Tibial artery (tissue), 4 donors: Measurements from ENCODE around the gene ARHGAP28.

Experiments
- DNase-seq, 2 donors: peaks; one replicate each; pipeline ENCODE4 v3.0.0-alpha.2; 2019
- H3K27ac ChIP-seq, 2 donors: fragments of 200-600 bp; sonication (generic) in 1 of 2; 1 replicate in 1 of 2; 2 replicates in 1 of 2; pipeline ENCODE4 v1.5.1; 2018 to 2019; ENCODE audit warnings: mild to moderate bottlenecking in 1 of 2
- H3K27me3 ChIP-seq, 2 donors: fragments of 200-600 bp; sonication (generic) in 1 of 2; one replicate each; pipeline versions ENCODE4 v1.5.1 to v1.6.0; 2016 to 2019
- H3K36me3 ChIP-seq, 3 donors: fragments of 200-600 bp; sonication (generic) in 2 of 3; one replicate each; pipeline ENCODE4 v1.5.1; 2016 to 2019; ENCODE audit warnings: mild to moderate bottlenecking in 2 of 3
- H3K4me1 ChIP-seq, 4 donors: fragments of 200-600 bp; sonication (generic) in 2 of 4; 1 replicate in 3 of 4; 2 replicates in 1 of 4; pipeline ENCODE4 v1.5.1; 2016 to 2019
- H3K4me3 ChIP-seq, 2 donors: fragments of 200-600 bp; sonication (generic) in 1 of 2; 1 replicate in 1 of 2; 2 replicates in 1 of 2; pipeline ENCODE4 v1.5.1; 2018 to 2019; ENCODE audit warnings: mild to moderate bottlenecking in 2 of 2
- H3K9me3 ChIP-seq, 3 donors: fragments of 200-600 bp; sonication (generic) in 1 of 3; one replicate each; pipeline ENCODE4 v1.5.1; 2016 to 2019
- intact Hi-C: fragments of 100-400 bp; cut with DNase I; formaldehyde crosslinking; loops from one replicate; pipeline ENCODE4 v1.15.0; 2023; ENCODE audit warnings: low total_unique reads
- TF ChIP-seq, protein P1 (sequence below), 2 experiments: fragments of 200-600 bp in 1 of 2; fragments of 450-650 bp in 1 of 2; IDR thresholded peaks; one replicate each; pipeline ENCODE4 v1.5.1; 2017 to 2019; ENCODE audit warnings: antibody characterized with exemption in 2 of 2, mild to moderate bottlenecking in 1 of 2, moderate library complexity in 1 of 2

ARHGAP28 gene

GRCh38 chr18:6941996-6942395 is 212.5 kb downstream of the ARHGAP28 start:
- Histone ChIP-seq H3K27me3 (no peaks in the 10 kb centered on the region), H3K27ac (no peak overlapping the region)

GRCh38 chr18:6942742-6943141 is 213.2 kb downstream of the ARHGAP28 start:
- intact Hi-C loops = no loop called here
- no peaks in the 10 kb centered on the region for H3K4me1 ChIP-seq
- no peak overlapping the region for H3K27ac ChIP-seq
- no peak overlapping the region for H3K4me3 ChIP-seq
- H3K36me3 ChIP-seq = peaks cover 0 to 5% (median 0%) of the 10 kb centered on the region in 3 donors
- no peak for DNase-seq
- no peaks in the 10 kb centered on the region for H3K27me3 ChIP-seq
- TF ChIP-seq, protein P1, sequence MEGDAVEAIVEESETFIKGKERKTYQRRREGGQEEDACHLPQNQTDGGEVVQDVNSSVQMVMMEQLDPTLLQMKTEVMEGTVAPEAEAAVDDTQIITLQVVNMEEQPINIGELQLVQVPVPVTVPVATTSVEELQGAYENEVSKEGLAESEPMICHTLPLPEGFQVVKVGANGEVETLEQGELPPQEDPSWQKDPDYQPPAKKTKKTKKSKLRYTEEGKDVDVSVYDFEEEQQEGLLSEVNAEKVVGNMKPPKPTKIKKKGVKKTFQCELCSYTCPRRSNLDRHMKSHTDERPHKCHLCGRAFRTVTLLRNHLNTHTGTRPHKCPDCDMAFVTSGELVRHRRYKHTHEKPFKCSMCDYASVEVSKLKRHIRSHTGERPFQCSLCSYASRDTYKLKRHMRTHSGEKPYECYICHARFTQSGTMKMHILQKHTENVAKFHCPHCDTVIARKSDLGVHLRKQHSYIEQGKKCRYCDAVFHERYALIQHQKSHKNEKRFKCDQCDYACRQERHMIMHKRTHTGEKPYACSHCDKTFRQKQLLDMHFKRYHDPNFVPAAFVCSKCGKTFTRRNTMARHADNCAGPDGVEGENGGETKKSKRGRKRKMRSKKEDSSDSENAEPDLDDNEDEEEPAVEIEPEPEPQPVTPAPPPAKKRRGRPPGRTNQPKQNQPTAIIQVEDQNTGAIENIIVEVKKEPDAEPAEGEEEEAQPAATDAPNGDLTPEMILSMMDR (IDR thresholded peaks at IDR 0.05) = no peak
- H3K9me3 ChIP-seq = no peaks in the 10 kb centered on the region

More at GRCh38 chr18:6941996-6942395, 212.5 kb downstream of the ARHGAP28 start:
- Histone ChIP-seq H3K4me1 (no peaks in the 10 kb centered on the region), H3K4me3 (no peak overlapping the region), H3K9me3 (no peaks in the 10 kb centered on the region), H3K36me3 (peaks cover 0 to 5% (median 0%) of the 10 kb centered on the region in 3 donors)
- intact Hi-C loops = no loop called here
- no peak for DNase-seq
- TF ChIP-seq, protein P1 (IDR thresholded peaks at IDR 0.05) = no peak

DNA sequence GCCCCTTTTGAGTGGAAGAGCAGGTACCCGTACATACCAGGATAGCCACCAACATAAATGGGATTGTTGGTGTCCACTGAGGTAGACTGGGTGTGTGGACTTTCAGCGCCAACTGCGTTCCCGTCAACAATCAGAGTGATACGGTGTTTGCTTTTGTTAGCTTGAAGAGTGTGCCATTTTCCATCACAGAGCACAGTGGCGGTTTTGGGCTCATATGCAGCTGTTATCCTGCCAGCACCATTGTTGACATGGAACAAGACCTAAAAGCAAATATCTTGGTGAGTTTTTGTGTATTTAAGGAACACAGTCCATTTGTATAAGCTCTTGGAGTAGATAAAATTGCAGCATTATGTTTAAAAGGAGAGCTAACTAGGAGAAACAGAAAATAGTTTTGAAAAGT is 213.6 kb downstream of the ARHGAP28 start:
- no peaks in the 10 kb centered on the region for H3K27me3 ChIP-seq
- no peak overlapping the region for H3K4me3 ChIP-seq
- no peaks in the 10 kb centered on the region for H3K4me1 ChIP-seq
- H3K27ac ChIP-seq = no peak overlapping the region
- peaks cover 0 to 5% (median 0%) of the 10 kb centered on the region in 3 donors for H3K36me3 ChIP-seq
- DNase-seq = no peak
- intact Hi-C loops = no loop called here
- TF ChIP-seq, protein P1 (IDR thresholded peaks at IDR 0.05) = no peak
- no peaks in the 10 kb centered on the region for H3K9me3 ChIP-seq

DNA sequence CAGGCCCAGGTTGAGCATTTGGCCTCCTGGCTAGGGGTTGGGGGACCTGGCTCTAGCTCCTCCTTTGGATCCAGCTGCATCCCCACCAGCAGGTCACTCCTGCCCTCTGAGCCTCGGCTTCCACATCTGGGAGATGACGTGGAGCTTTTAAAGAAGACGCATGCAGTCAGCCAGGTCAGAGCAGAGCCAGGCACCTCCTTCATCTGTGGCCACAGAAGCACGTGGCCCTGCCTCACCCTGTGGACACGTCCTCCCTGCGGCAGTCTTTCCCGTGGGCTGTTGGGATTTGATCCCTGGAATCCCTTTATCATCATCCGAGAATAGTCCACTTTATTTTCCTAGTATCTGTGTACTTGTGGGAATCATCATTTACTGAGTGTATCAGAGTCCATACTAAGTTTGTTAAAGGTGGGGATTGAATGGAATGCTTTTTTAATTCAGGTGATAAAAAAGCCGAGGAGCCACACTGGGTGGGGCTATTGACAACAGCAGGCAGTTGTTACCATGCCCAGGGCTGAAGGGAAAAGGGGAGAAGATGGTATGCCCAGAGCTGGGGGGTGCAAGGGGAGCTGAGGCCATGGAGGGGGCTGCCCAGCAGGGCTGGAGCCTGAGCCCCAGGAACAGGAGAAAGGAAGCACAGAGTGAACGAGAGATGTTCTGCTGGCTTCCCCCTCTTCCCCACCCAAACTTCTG is 218.0 kb downstream of the ARHGAP28 start:
- Histone ChIP-seq H3K4me1 (no peaks in the 10 kb centered on the region), H3K36me3 (peaks cover 0 to 5% (median 0%) of the 10 kb centered on the region in 3 donors), H3K27ac (no peak overlapping the region), H3K9me3 (no peaks in the 10 kb centered on the region), H3K4me3 (no peak overlapping the region), H3K27me3 (no peaks in the 10 kb centered on the region)
- DNase-seq = no peak
- TF ChIP-seq, protein P1 (IDR thresholded peaks at IDR 0.05) = no peak
- intact Hi-C loops = no loop called here

- intact Hi-C loops = no loop called here
- Histone ChIP-seq H3K36me3 (no peaks in the 10 kb centered on the region), H3K4me1 (no peaks in the 10 kb centered on the region), H3K4me3 (no peak overlapping the region), H3K9me3 (no peaks in the 10 kb centered on the region), H3K27ac (no peak overlapping the region), H3K27me3 (no peaks in the 10 kb centered on the region)
- TF ChIP-seq, protein P1 (IDR thresholded peaks at IDR 0.05) = no peak
- DNase-seq = no peak
Observed at GRCh38 chr18:6948281-6949055, 219.0 kb downstream of the ARHGAP28 start.
